Measurements from ENCODE around the gene ING3.

DNA sequence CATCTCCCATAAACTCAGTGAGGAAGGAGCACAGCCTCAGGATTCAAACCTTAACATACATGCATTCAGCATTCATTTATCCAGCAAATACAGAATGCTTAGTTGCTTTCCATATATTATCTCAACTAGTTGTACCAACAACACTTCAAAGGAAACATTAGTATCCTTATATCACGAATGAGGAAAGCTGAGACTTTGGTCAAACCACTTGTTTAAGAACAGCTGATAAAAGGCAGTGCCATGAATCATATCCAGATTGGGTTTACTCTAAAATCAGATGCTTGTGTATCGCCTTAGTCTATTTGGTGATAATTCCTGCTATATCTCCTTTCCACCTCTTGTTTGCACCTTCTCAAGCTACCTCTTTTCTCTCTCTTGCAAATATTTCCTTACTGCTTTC, 36.1 kb downstream of the ING3 start:
- TF ChIP-seq, protein P1, sequence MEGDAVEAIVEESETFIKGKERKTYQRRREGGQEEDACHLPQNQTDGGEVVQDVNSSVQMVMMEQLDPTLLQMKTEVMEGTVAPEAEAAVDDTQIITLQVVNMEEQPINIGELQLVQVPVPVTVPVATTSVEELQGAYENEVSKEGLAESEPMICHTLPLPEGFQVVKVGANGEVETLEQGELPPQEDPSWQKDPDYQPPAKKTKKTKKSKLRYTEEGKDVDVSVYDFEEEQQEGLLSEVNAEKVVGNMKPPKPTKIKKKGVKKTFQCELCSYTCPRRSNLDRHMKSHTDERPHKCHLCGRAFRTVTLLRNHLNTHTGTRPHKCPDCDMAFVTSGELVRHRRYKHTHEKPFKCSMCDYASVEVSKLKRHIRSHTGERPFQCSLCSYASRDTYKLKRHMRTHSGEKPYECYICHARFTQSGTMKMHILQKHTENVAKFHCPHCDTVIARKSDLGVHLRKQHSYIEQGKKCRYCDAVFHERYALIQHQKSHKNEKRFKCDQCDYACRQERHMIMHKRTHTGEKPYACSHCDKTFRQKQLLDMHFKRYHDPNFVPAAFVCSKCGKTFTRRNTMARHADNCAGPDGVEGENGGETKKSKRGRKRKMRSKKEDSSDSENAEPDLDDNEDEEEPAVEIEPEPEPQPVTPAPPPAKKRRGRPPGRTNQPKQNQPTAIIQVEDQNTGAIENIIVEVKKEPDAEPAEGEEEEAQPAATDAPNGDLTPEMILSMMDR (optimal IDR thresholded peaks at IDR 0.05 in 1 of 3, IDR thresholded peaks at IDR 0.05 in 1 of 3, conservative IDR thresholded peaks at IDR 0.05 in 1 of 3; ENCODE audit: extremely low read depth in 1 of 3, insufficient read depth in 2 of 3, low read length in 3 of 3), result no peak
- no peak for TF ChIP-seq EZH2 (IDR thresholded peaks at IDR 0.05; ENCODE audit: low read length)

Data from keratinocyte (primary cell).